Activated T-cell treated with anti-CD3 and anti-CD28 coated beads for 4 hours (primary cell): ENCODE results near the gene SF1.
A peak's percentile ranks its signal among the peaks of the same experiment; 100 is the strongest.

Experiments used
- DNase-seq: peaks from one replicate; pipeline ENCODE4 v3.0.0-alpha.2; 2020

SF1 gene

GRCh38 chr11:64723117-64723906 is 55.0 kb downstream of the SF1 start, which contains the start of gene NRXN2:
Gene NRXN2, minus strand, starts transcription at chr11:64723197. Its CDS starts 9,498 bp downstream, at chr11:64713699.
- peak; percentile 73 for DNase-seq

DNA sequence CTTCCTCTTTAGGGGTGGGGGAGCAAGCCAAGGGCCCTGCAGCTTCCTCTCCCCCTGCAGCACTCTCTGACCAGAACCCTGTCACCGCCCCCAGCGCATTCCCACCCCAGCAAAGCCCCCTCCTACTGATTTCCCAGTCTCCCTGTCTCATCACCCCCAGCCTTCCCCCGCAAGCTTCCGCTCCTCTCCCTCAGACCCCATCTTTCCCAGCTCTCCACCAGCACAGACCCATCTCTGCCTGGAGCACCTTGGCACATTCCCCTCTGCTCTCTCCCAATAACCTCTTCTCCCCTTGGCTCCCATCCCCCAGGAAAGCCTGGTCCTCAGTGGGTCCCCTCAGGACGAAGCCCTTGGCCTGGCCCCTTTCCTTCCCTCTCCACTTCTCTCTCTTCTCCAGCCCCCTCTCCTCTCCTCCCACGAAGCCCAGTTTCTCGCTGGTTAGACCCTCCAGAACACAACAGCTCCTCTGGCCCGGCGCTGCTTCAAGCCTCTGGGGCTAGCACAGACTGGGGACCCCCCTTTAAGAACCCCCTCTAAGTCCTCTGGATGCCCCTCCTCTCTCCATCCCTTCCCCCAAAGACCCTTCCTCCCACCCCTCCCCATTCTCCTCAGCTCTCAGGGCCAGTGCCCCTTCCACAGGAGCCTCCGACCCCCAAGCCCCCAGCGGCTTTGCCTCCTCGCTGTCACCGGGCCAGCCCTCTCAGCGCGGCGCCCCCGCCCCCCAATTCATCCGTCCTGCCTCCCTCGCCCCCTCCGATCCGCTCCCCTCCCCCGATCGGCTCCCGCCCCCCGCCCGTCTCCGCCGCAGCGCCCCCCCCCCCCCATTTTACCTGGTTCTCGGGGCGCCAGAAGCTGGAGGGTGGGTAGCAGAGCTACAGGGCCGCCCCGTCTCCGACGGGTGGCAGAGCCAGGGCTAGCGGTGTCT is 55.9 kb downstream of the SF1 start:
- no peak for DNase-seq

GRCh38 chr11:64721359-64721699 is 57.0 kb downstream of the SF1 start:
- no peak for DNase-seq

- no peak for DNase-seq
Observed at GRCh38 chr11:64720640-64721358, 57.5 kb downstream of the SF1 start.

GRCh38 chr11:64720167-64720566 is 58.2 kb downstream of the SF1 start:
- no peak for DNase-seq

- DNase-seq: no peak
Observed at GRCh38 chr11:64719406-64719805, 58.9 kb downstream of the SF1 start.

GRCh38 chr11:64718780-64719124 is 59.6 kb downstream of the SF1 start:
- DNase-seq: no peak

GRCh38 chr11:64718084-64718779 is 60.1 kb downstream of the SF1 start:
- no peak for DNase-seq

GRCh38 chr11:64717268-64717578 is 61.1 kb downstream of the SF1 start:
- no peak for DNase-seq

DNA sequence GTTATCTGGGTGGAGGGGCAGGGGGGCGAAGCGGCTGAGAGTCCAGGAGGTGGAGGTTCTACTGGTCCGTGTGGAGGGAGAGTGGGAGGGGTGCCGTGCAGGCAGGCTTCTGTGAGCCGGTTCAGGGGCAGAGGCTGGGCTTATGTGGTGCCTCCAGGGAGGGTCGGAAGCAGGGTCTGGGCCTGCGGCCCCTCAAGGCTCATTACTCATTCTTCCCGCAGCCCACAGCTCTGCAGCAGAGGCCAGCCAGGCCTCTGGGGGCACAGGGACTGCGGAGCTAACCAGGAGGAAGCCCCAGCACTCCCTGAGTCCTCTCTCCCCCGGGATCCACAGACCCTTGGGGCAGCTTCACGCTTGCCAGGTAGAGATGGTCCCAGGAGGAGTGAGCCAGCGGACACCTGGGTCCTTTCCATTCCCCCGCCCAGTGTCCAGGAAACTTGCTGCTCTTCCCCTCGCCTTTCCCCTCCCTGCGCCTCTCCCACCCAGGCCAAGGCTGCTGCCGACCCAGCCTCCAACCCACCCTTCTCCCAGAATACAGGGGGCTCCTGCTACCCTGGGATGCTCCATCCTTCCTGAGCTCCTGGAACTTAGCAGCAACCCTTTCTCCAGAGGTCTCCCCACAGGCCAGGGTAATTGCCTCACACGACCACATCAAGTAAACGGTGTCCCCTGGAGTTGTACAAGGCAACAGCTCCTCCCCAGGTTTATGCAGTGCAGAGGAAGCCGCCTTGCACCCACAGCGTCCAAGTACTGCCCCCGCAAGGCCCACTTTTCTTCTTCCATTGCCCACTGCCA is 61.7 kb downstream of the SF1 start:
- no peak for DNase-seq

GRCh38 chr11:64715756-64716472 is 62.4 kb downstream of the SF1 start:
- no peak for DNase-seq

DNA sequence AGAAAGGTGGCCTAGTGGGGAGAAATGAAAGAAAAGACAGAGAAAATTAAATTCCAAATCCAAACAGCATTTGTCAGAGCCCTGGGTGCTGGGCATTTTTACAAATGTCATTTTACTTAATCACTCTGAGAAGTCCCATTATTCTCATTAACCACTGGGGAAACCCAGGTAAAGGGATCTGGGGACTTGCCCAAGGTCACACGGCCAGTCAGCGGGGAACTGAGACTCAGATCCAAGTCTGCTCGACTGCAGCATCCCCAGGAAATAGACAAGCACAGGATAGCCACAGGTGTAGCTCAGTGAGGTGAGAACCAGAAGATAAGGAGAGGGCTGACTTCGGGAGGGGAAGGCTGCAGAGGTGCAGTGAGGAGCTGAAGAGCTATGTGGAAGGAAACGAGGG is 63.2 kb downstream of the SF1 start:
- no peak for DNase-seq

DNA sequence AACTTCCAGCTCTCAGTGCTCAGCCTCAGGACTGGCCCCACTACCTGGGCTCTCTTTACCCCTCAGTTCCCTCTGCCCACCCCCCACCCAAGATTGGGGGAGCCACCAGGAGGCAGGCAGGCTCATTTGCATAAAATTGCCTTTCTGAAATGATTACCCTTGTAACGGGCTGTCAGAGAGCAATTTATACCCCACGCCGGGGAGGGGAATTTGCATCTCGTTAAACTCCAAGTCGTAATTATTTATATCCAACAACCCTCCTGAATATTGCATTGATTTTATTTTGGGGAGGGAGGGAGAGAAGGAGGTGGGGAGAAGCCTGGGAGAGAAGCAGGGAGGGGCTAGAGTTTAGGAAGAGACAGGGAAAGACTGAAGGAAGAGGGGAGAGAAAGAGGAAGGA is 63.7 kb downstream of the SF1 start:
- DNase-seq: no peak
